ENCODE results near the gene POLR2I.

DNA sequence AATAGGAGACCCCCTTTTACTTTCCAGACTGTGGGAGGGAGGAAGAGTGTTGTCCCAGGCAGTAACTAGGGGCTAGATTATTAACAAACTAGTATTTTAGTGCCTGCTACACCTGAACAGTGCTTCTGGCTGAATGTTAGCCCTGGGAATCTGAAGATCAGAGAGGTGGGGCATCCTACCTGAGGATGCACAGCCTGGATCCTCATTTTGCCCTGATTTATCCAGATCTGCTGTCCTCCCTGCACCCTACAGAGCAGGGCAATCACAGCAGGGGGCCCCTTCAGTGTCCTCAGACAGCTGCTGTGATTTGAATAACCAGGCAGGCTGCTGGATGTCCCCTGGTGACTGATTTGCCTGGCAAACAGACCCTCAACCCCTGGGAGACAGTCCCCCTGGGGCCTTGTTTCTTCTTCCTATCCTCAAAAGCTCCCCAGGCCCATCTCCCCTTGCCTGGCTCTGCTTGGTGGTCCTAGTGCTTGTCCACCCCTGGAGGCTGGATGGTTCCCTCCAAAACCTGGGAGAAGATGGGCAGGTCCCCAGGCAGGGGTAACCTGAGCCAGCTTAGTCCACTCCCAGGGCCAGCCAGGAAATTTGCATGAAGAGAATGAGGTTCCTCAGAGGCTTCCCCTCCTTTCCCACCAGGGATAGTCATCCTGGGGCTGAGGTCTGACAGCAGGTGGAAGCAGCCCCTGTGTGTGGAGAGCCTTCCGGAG lies 4.0 kb downstream of the POLR2I start, which contains the start of gene OVOL3:
- TF ChIP-seq CTCF (conservative IDR thresholded peaks at IDR 0.05) (no peak), EZH2 (IDR thresholded peaks at IDR 0.05; ENCODE audit: low read depth) (no peak)
